HepG2 (cell line): ENCODE measurements around the gene TBX3. TPM values are rescaled to one million over a fixed set of nuclear protein-coding genes. Genes with fewer than 3 reads are reported as not detected.

ENCODE experiments used
- ATAC-seq: fragments of 200-7000 bp; cut with Tn5 transposase; 3 replicates; pipeline ENCODE4 v1.9.1; 2020; ENCODE audit warnings: mild to moderate bottlenecking, moderate library complexity
- BruUV-seq: library from RNA; stranded (reverse); fragments of 400-500 nt; replicated peaks from 2 replicates; lab custom pipeline; 2021; lab: Mats Ljungman, UMichigan
- CTCF ChIA-PET: fragments of 300-600 bp; formaldehyde crosslinking; extraction: SDS; loops from one replicate; lab custom pipeline; 2021; ENCODE audit warnings: low total read pairs, inconsistent platforms, low intra/inter-chr PET ratio; lab: Yijun Ruan, JAX
- POLR2A ChIA-PET: fragments of 350-600 bp; sonication (Branson Sonifier 250); formaldehyde crosslinking; loops from one replicate; lab custom pipeline; 2020; ENCODE audit warnings: antibody characterized with exemption, inconsistent platforms; lab: Yijun Ruan, JAX
- DNase-seq: peaks from one replicate; pipeline ENCODE4 v3.0.0-alpha.2; 2015; ENCODE audit warnings: low spot score
- FAIRE-seq: peaks from 3 replicates; lab custom pipeline; 2011; peaks lifted over from hg19 to GRCh38; lab: Jason Lieb, UNC
- H2AFZ ChIP-seq: one replicate; pipeline ENCODE4 v1.6.1; 2011; ENCODE audit warnings: low read length, inconsistent platforms
- H3K27ac ChIP-seq: fragments of 300-600 bp; 3 replicates; pipeline ENCODE4 v1.8.0; 2011; ENCODE audit warnings: mixed run types, mild to moderate bottlenecking, mixed read lengths, low read length, inconsistent platforms; ENCODE audit not compliant: insufficient read depth; ENCODE audit errors: extremely low read length
- H3K27me3 ChIP-seq, 2 experiments: fragments of 200-600 bp in 1 of 2; 2 replicates in 1 of 2; 3 replicates in 1 of 2; pipeline versions ENCODE4 v1.6.0 to v1.8.0; 2011; ENCODE audit warnings: low read length in 2 of 2, mild to moderate bottlenecking in 2 of 2, moderate library complexity in 2 of 2, inconsistent platforms in 1 of 2; ENCODE audit not compliant: insufficient read depth in 2 of 2, control insufficient read depth in 1 of 2
- H3K36me3 ChIP-seq, 2 experiments: fragments of 200-600 bp in 1 of 2; replicated peaks in 1 of 2; 2 replicates in 1 of 2; 3 replicates in 1 of 2; pipeline versions ENCODE4 v1.5.1 to v1.8.0; 2011; ENCODE audit warnings: low read length in 2 of 2, inconsistent platforms in 1 of 2; ENCODE audit not compliant: insufficient read depth in 2 of 2, control insufficient read depth in 1 of 2
- H3K4me1 ChIP-seq: 2 replicates; pipeline ENCODE4 v1.5.1; 2012; ENCODE audit warnings: low read length, inconsistent platforms; ENCODE audit not compliant: insufficient read depth
- H3K4me2 ChIP-seq: 2 replicates; pipeline ENCODE4 v1.6.0; 2011; ENCODE audit warnings: low read depth, low read length, inconsistent platforms
- H3K4me3 ChIP-seq, 3 experiments: fragments of 200-600 bp in 1 of 3; sonication (generic), shearing (Covaris generic) in 1 of 3; replicated peaks in 1 of 3; 2 replicates each; pipeline ENCODE4 v1.5.1; 2011 to 2016; ENCODE audit warnings: low read length in 3 of 3, inconsistent platforms in 2 of 3, low read depth in 2 of 3, mild to moderate bottlenecking in 2 of 3, control low read depth in 1 of 3, mixed read lengths in 1 of 3; ENCODE audit not compliant: insufficient read depth in 1 of 3
- H3K79me2 ChIP-seq: one replicate; pipeline ENCODE4 v1.6.1; 2011; ENCODE audit warnings: low read length, inconsistent platforms; ENCODE audit not compliant: insufficient read depth
- H3K9ac ChIP-seq: 2 replicates; pipeline ENCODE4 v1.6.0; 2011; ENCODE audit warnings: mild to moderate bottlenecking, low read depth, low read length, inconsistent platforms; ENCODE audit not compliant: insufficient read depth
- H3K9me3 ChIP-seq: 2 replicates; pipeline ENCODE4 v1.5.1; 2012; ENCODE audit warnings: mild to moderate bottlenecking, low read length
- H4K20me1 ChIP-seq: 2 replicates; pipeline ENCODE4 v1.6.0; 2011; ENCODE audit warnings: inconsistent platforms, mild to moderate bottlenecking, low read length, moderate library complexity; ENCODE audit not compliant: insufficient read depth
- ARNTL ChIP-seq: sonication (generic); formaldehyde crosslinking; IDR thresholded peaks from 2 replicates; pipeline ENCODE4 v1.4.0; 2020; ENCODE audit warnings: mild to moderate bottlenecking, missing genetic modification reagents
- ATF1 ChIP-seq: IDR thresholded peaks from 2 replicates; pipeline ENCODE4 v1.6.1; 2016; ENCODE audit warnings: mild to moderate bottlenecking, control low read depth
- EEA1 ChIP-seq: sonication (generic); formaldehyde crosslinking; IDR thresholded peaks from 2 replicates; pipeline ENCODE4 v1.5.1; 2020; ENCODE audit warnings: mild to moderate bottlenecking, missing genetic modification reagents, borderline replicate concordance
- NAIF1 ChIP-seq: sonication (generic); formaldehyde crosslinking; IDR thresholded peaks from 2 replicates; pipeline ENCODE4 v1.5.0; 2020; ENCODE audit warnings: mild to moderate bottlenecking, missing genetic modification reagents, borderline replicate concordance
- NR1H2 ChIP-seq: sonication (generic); formaldehyde crosslinking; IDR thresholded peaks from 2 replicates; pipeline ENCODE4 v1.8.1; 2022; ENCODE audit warnings: low read depth, missing genetic modification reagents, borderline replicate concordance
- NRL ChIP-seq: sonication (generic); formaldehyde crosslinking; IDR thresholded peaks from 2 replicates; pipeline ENCODE4 v1.5.0; 2020; ENCODE audit warnings: missing genetic modification reagents, mild to moderate bottlenecking, moderate library complexity, borderline replicate concordance
- RNF2 ChIP-seq: fragments of 450-650 bp; conservative IDR thresholded peaks from 2 replicates; pipeline ENCODE4 v1.6.1; 2016; ENCODE audit warnings: low read depth
- SALL1 ChIP-seq: sonication (generic); formaldehyde crosslinking; IDR thresholded peaks from 2 replicates; pipeline ENCODE4 v1.8.0; 2022; ENCODE audit warnings: mild to moderate bottlenecking, missing genetic modification reagents
- TP53 ChIP-seq: sonication (generic); formaldehyde crosslinking; conservative IDR thresholded peaks from 2 replicates; pipeline ENCODE4 v1.4.0; 2020; ENCODE audit warnings: missing genetic modification reagents
- ZNF367 ChIP-seq: sonication (generic); formaldehyde crosslinking; IDR thresholded peaks from 2 replicates; pipeline ENCODE4 v1.4.0; 2020; ENCODE audit warnings: missing genetic modification reagents, borderline replicate concordance
- ZNF431 ChIP-seq: sonication (generic); formaldehyde crosslinking; IDR thresholded peaks from 2 replicates; pipeline ENCODE4 v1.9.0; 2022; ENCODE audit warnings: missing genetic modification reagents, low read depth, mild to moderate bottlenecking, borderline replicate concordance
- ZNF563 ChIP-seq: sonication (generic); formaldehyde crosslinking; IDR thresholded peaks from 2 replicates; pipeline ENCODE4 v1.8.0; 2022; ENCODE audit warnings: mild to moderate bottlenecking, moderate library complexity, missing genetic modification reagents
- ZNF737 ChIP-seq: sonication (generic); formaldehyde crosslinking; IDR thresholded peaks from 2 replicates; pipeline ENCODE4 v1.5.0; 2020; ENCODE audit warnings: missing genetic modification reagents, mild to moderate bottlenecking, borderline replicate concordance
- WGBS: methylation state at CpG from one replicate; pipeline ENCODE4 v1.1.6; 2017; ENCODE audit warnings: low lambda C conversion rate; 5-methylcytosine and 5-hydroxymethylcytosine counted together
- in situ Hi-C: cut with HindIII; loops from 2 replicates; pipeline ENCODE4 v1.10.0; 2017; ENCODE audit warnings: low pct_unique_long_range_greater_than_20kb; ENCODE audit not compliant: extremely low pct_ligation_motif_present
- intact Hi-C: fragments of 100-400 bp; cut with micrococcal nuclease; formaldehyde crosslinking; loops from one replicate; pipeline ENCODE4 v1.10.0; 2022; ENCODE audit not compliant: unreplicated experiment
- polyA plus RNA-seq, 8 experiments: library from polyadenylated mRNA; depleted of rRNA in 3 of 8; stranded (reverse) in 7 of 8; unstranded in 1 of 8; fragments of >200 nt; fragmentation: Illumina TruSeq in 4 of 8; extraction: Trizol in 4 of 8; gene quantifications; 2 replicates each; pipeline versions ENCODE4 v1.2.1 to v1.2.3, GENCODE V29; 2011 to 2016; ENCODE audit warnings: low read depth in 4 of 8, missing spikeins in 1 of 8, mixed read lengths in 1 of 8; ENCODE audit not compliant: insufficient read depth in 1 of 8
- total RNA-seq, 5 experiments: library from RNA; depleted of rRNA; stranded (reverse); fragments of >200 nt; fragmentation: Illumina TruSeq; extraction: Trizol; gene quantifications; 2 replicates each; pipeline ENCODE4 v1.2.3, GENCODE V29; 2016; ENCODE audit warnings: low read depth in 1 of 5
- TF ChIP-seq, protein P1 (sequence below): sonication (generic); formaldehyde crosslinking; IDR thresholded peaks from 2 replicates; pipeline ENCODE4 v1.5.0; 2020; ENCODE audit warnings: missing genetic modification reagents, mild to moderate bottlenecking, borderline replicate concordance
- TF ChIP-seq, protein P2 (sequence below): IDR thresholded peaks from 2 replicates; pipeline ENCODE4 v1.6.1; 2016; ENCODE audit warnings: missing compliant biosample characterization, missing genetic modification reagents, borderline replicate concordance

Gene TBX3
- total and polyA plus RNA-seq, 2 of the 13 experiments (the other 11 are each of a cell fraction or from before 2014, with no cell fraction given), result 27.1 to 42.4 TPM

DNA sequence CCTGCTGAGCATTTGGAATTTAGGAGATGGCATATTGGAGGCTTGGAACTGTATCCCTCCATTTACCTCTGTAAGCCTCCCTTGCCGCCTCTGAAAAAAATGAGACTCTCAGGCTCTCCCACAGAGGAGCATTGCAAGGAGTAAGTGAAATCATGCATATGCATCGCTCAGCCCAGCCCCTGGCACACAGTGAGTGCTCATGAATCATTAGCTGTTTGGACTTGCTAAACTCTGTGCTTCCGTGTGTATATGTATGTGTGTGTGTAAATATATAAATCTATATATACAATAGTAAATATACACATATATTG lies 17.1 kb upstream of the TBX3 start:
- no TSS peak for BruUV-seq
- no peaks in the 10 kb centered on the region for H3K9me3 ChIP-seq
- TF ChIP-seq ZNF737 (CRISPR knock-in tag) (no peak), NAIF1 (CRISPR knock-in tag) (no peak), ZNF563 (CRISPR knock-in tag) (no peak), NR1H2 (no peak), TP53 (CRISPR knock-in tag) (no peak), SALL1 (no peak), ZNF367 (no peak), EEA1 (no peak), RNF2 (no peak), ZNF431 (CRISPR knock-in tag) (no peak), ATF1 (CRISPR knock-in tag) (no peak), NRL (CRISPR knock-in tag) (no peak), ARNTL (CRISPR knock-in tag) (no peak)
- TF ChIP-seq, protein P1, sequence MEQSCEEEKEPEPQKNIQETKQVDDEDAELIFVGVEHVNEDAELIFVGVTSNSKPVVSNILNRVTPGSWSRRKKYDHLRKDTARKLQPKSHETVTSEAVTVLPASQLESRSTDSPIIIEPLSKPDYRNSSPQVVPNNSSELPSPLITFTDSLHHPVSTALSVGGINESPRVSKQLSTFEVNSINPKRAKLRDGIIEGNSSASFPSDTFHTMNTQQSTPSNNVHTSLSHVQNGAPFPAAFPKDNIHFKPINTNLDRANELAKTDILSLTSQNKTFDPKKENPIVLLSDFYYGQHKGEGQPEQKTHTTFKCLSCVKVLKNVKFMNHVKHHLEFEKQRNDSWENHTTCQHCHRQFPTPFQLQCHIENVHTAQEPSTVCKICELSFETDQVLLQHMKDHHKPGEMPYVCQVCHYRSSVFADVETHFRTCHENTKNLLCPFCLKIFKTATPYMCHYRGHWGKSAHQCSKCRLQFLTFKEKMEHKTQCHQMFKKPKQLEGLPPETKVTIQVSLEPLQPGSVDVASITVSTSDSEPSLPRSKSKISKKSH, result no peak
- TF ChIP-seq, protein P2, sequence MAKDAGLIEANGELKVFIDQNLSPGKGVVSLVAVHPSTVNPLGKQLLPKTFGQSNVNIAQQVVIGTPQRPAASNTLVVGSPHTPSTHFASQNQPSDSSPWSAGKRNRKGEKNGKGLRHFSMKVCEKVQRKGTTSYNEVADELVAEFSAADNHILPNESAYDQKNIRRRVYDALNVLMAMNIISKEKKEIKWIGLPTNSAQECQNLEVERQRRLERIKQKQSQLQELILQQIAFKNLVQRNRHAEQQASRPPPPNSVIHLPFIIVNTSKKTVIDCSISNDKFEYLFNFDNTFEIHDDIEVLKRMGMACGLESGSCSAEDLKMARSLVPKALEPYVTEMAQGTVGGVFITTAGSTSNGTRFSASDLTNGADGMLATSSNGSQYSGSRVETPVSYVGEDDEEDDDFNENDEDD, result no peak
- H3K4me3 ChIP-seq, result no peak overlapping the region
- DNase-seq (no peak), FAIRE-seq (no peak), ATAC-seq (no peak)
- WGBS, result 75% methylated on average over 3 of the region's 3 CpGs
- ChIA-PET CTCF (no interaction called here), POLR2A (interaction anchor here (1.2 kb wide), 1 partner anchor 17 kb away, joined by 4 read pairs; the partner anchor contains the start of gene TBX3)
- no peak overlapping the region for H3K27ac ChIP-seq
- no peaks in the 10 kb centered on the region for H3K27me3 ChIP-seq
- intact Hi-C loops (no loop called here), in situ Hi-C loops (no loop called here)
- H3K9ac ChIP-seq, result no peak overlapping the region
- H3K4me2 ChIP-seq, result no peak overlapping the region
- no peaks in the 10 kb centered on the region for H3K36me3 ChIP-seq
- H3K4me1 ChIP-seq, result peaks cover 32% of the 10 kb centered on the region
- no peaks in the 10 kb centered on the region for H4K20me1 ChIP-seq
- H2AFZ ChIP-seq, result no peak overlapping the region
- no peaks in the 10 kb centered on the region for H3K79me2 ChIP-seq
